Measurements from ENCODE around the gene FN3KRP.

- TF ChIP-seq CTCF (IDR thresholded peaks at IDR 0.05) (no peak), POLR2AphosphoS5 (IDR thresholded peaks at IDR 0.05) (no peak)
Measured at GRCh38 chr17:82710499-82711232, 5.8 kb upstream of the FN3KRP start.
